Endodermal cell (in vitro differentiated cells): Measurements from ENCODE around the gene CMPK1. TPM values are rescaled to one million over a fixed set of nuclear protein-coding genes. Genes with fewer than 3 reads are reported as not detected.

Experiments
- DNase-seq: peaks from one replicate; pipeline ENCODE4 v3.0.0-alpha.2; 2017
- H3K27ac ChIP-seq: 2 replicates; pipeline ENCODE4 v1.5.1; 2013; ENCODE audit warnings: mild to moderate bottlenecking, low read depth, low read length, moderate library complexity
- H3K27me3 ChIP-seq: 2 replicates; pipeline ENCODE4 v1.6.1; 2013; ENCODE audit warnings: mild to moderate bottlenecking, low read length, moderate library complexity; ENCODE audit not compliant: insufficient read depth, control insufficient read depth, poor library complexity, severe bottlenecking
- H3K36me3 ChIP-seq: 2 replicates; pipeline ENCODE4 v1.7.0; 2013; ENCODE audit warnings: mild to moderate bottlenecking, low read length, moderate library complexity; ENCODE audit not compliant: control insufficient read depth, insufficient read depth
- H3K4me1 ChIP-seq: one replicate; pipeline ENCODE4 v1.7.0; 2013; ENCODE audit warnings: low read length; ENCODE audit not compliant: control insufficient read depth, insufficient read depth
- H3K4me3 ChIP-seq: 2 replicates; pipeline ENCODE4 v1.5.1; 2013; ENCODE audit warnings: mild to moderate bottlenecking, low read length, moderate library complexity
- H3K9ac ChIP-seq: 2 replicates; pipeline ENCODE4 v1.6.1; 2013; ENCODE audit warnings: mild to moderate bottlenecking, low read length, moderate library complexity; ENCODE audit not compliant: poor library complexity, severe bottlenecking; ENCODE audit errors: extremely low read depth
- H3K9me3 ChIP-seq: 2 replicates; pipeline ENCODE4 v1.6.1; 2013; ENCODE audit warnings: mild to moderate bottlenecking, low read length, moderate library complexity; ENCODE audit not compliant: control insufficient read depth
- H3K27ac Mint-ChIP-seq: 2 replicates; pipeline ENCODE4 v1.8.0; 2020; ENCODE audit warnings: mixed read lengths
- H3K27me3 Mint-ChIP-seq: 2 replicates; pipeline ENCODE4 v1.8.0; 2021; ENCODE audit warnings: mild to moderate bottlenecking, mixed read lengths; ENCODE audit not compliant: insufficient read depth
- H3K36me3 Mint-ChIP-seq: 2 replicates; pipeline ENCODE4 v1.8.0; 2020; ENCODE audit warnings: low read depth, mixed read lengths
- H3K4me1 Mint-ChIP-seq: 2 replicates; pipeline ENCODE4 v1.8.0; 2020; ENCODE audit warnings: mixed read lengths
- H3K4me3 Mint-ChIP-seq: 2 replicates; pipeline ENCODE4 v1.8.0; 2020; ENCODE audit warnings: mild to moderate bottlenecking, moderate library complexity, mixed read lengths
- H3K9me3 Mint-ChIP-seq: 2 replicates; pipeline ENCODE4 v1.8.0; 2020; ENCODE audit warnings: mild to moderate bottlenecking, mixed read lengths
- CTCF ChIP-seq: fragments of 200-600 bp; sonication (generic); conservative IDR thresholded peaks from 2 replicates; pipeline ENCODE4 v1.5.0; 2021; ENCODE audit warnings: antibody characterized with exemption, mild to moderate bottlenecking
- WGBS, 2 experiments: methylation state at CpG; one replicate each; pipeline versions ENCODE4 v1.1.5 to v1.1.7; 2013; ENCODE audit warnings: missing lambda C conversion rate in 2 of 2, mixed read lengths in 1 of 2; ENCODE audit not compliant: insufficient coverage in 1 of 2, insufficient read length in 1 of 2; 5-methylcytosine and 5-hydroxymethylcytosine counted together
- total RNA-seq, 2 donors: library from RNA; stranded (reverse); fragmentation: NEBNext Ultra II Directional in 1 of 2; extraction: Animal tissue kit (Norgen Biotek cat#: 25700) in 1 of 2; gene quantifications; 2 replicates in 1 of 2; 3 replicates in 1 of 2; pipeline ENCODE4 v1.2.1, GENCODE V29; 2021

The CMPK1 gene
- total RNA-seq, 2 donors from 2014 or later: 41.6 to 42.0 TPM

DNA sequence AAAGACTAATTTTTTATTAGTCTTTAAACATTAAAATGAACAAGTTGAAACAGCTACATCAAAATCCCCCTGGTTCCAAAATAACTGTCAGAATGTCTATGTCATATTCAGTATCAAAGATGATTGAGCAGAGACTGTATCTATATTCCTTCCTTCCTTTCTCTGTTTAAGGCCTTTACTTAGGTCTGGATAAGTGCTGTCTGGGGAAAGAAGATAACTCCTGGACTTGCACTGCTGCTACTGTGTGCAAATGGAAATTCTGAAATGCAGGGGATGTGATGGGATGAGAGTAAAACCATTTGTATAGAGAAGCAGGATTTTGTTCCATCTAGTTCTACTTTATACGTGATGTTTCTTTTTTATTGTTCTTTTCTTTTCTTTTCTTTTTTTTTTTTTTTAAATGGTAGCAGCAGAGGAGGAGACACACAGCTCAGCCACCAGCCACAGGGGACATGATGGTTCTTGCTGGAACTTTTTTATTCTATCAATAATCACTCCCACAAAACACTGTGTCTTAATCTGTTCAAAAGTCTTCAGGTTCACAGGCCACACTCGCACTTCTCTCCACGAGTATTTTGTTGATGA, 48.9 kb downstream of the CMPK1 start:
- H3K4me3 ChIP-seq: no peak overlapping the region
- H3K4me1 ChIP-seq: peaks cover 2% of the 10 kb centered on the region
- no peaks in the 10 kb centered on the region for H3K27me3 ChIP-seq
- Mint-ChIP-seq H3K27ac (no peak overlapping the region), H3K4me3 (no peak overlapping the region), H3K36me3 (peaks cover 25% of the 10 kb centered on the region), H3K4me1 (peaks cover 26% of the 10 kb centered on the region), H3K9me3 (no peaks in the 10 kb centered on the region), H3K27me3 (peaks cover 8% of the 10 kb centered on the region)
- peaks cover 24% of the 10 kb centered on the region for H3K36me3 ChIP-seq
- TF ChIP-seq CTCF: no peak
- no peak for DNase-seq
- H3K9ac ChIP-seq: no peak overlapping the region
- H3K27ac ChIP-seq: no peak overlapping the region
- whole genome bisulfite sequencing, 2 experiments: 100% methylated on average over 1 of the region's 3 CpGs; no CpG with 5 or more reads in 1 of the 2 experiments
- H3K9me3 ChIP-seq: no peaks in the 10 kb centered on the region

- WGBS, 2 experiments: 84% methylated on average over 3 of the region's 3 CpGs; no CpG with 5 or more reads in 1 of the 2 experiments
- H3K27me3 ChIP-seq: no peaks in the 10 kb centered on the region
- H3K27ac Mint-ChIP-seq: no peak overlapping the region
Measured at GRCh38 chr1:47384083-47384482, 50.5 kb downstream of the CMPK1 start.

GRCh38 chr1:47385020-47385419, 51.4 kb downstream of the CMPK1 start:
- peaks cover 6% of the 10 kb centered on the region for H3K36me3 Mint-ChIP-seq
- no peak overlapping the region for H3K27ac Mint-ChIP-seq
- H3K9me3 Mint-ChIP-seq: no peaks in the 10 kb centered on the region
- TF ChIP-seq CTCF: no peak
- H3K27me3 Mint-ChIP-seq: peaks cover 24% of the 10 kb centered on the region
- 75 to 94% methylated on average over 5 to 6 of the region's 6 CpGs for WGBS, 2 experiments
- Histone ChIP-seq H3K9ac (no peak overlapping the region), H3K27me3 (no peaks in the 10 kb centered on the region), H3K36me3 (peaks cover 20% of the 10 kb centered on the region), H3K4me3 (no peak overlapping the region), H3K27ac (no peak overlapping the region), H3K9me3 (no peaks in the 10 kb centered on the region), H3K4me1 (peaks cover 2% of the 10 kb centered on the region)
- H3K4me1 Mint-ChIP-seq: peaks cover 12% of the 10 kb centered on the region
- DNase-seq: no peak
- no peak overlapping the region for H3K4me3 Mint-ChIP-seq

More at GRCh38 chr1:47384083-47384482, 50.5 kb downstream of the CMPK1 start:
- H3K4me3 Mint-ChIP-seq: no peak overlapping the region
- no peak overlapping the region for H3K27ac ChIP-seq
- no peak for TF ChIP-seq CTCF
- H3K9me3 Mint-ChIP-seq: no peaks in the 10 kb centered on the region
- H3K36me3 Mint-ChIP-seq: peaks cover 13% of the 10 kb centered on the region
- peaks cover 21% of the 10 kb centered on the region for H3K27me3 Mint-ChIP-seq
- peaks cover 20% of the 10 kb centered on the region for H3K36me3 ChIP-seq
- no peaks in the 10 kb centered on the region for H3K9me3 ChIP-seq
- H3K4me3 ChIP-seq: no peak overlapping the region
- H3K4me1 ChIP-seq: peaks cover 2% of the 10 kb centered on the region
- no peak overlapping the region for H3K9ac ChIP-seq
- H3K4me1 Mint-ChIP-seq: peaks cover 18% of the 10 kb centered on the region
- DNase-seq: no peak
